ENCODE measurements around the gene SUPT6H. TPM values are rescaled to one million over a fixed set of nuclear protein-coding genes. Genes with fewer than 3 reads are reported as not detected.
A peak's percentile ranks its signal among the peaks of the same experiment; 100 is the strongest.

SUPT6H gene
- total RNA-seq, 1 donor from 2014 or later, result 70.7 TPM

DNA sequence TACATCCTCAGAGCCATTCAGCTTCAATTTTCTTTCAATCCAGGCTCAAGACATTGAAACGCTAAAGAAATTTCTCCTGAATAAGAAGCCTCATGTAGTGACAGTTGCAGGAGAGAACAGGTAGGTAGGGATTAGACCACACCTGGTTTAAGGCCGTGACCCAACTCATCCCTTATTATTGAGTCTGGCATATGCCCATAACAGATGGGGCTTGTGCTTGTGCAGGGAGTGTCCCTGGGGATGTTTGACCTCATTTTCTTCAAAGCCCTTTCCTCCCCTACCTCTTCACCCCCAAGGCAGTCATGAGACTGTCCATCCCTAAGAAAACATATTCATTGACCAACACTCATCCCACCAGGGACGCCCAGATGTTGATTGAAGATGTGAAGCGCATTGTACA is 24.3 kb downstream of the SUPT6H start:
- DNase-seq (ENCODE audit: low spot score) (no peak), ATAC-seq (no peak)
- intact Hi-C loops (cut with DNase I), result no loop called here

DNA sequence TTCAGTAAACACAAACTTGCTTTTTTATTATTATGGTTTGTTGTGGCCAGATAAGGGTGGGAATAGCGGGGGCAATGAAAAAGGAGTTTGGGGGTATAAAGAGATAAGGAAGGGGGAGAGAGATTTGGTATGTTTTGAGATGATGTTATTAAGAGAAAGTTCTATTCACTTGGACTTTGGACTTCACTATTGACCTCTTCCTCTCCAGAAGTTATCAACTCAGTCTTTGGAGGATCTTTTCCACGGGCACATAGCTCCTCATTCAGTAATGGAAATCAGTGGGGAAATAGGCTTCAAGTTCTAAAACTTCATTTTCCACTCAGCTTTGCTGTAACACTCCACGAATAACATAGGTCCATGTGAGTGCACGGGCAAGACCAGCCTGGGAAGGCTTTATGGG is 26.5 kb downstream of the SUPT6H start:
- ATAC-seq, result no peak
- intact Hi-C loops (cut with DNase I), result no loop called here
- DNase-seq (ENCODE audit: low spot score), result no peak

DNA sequence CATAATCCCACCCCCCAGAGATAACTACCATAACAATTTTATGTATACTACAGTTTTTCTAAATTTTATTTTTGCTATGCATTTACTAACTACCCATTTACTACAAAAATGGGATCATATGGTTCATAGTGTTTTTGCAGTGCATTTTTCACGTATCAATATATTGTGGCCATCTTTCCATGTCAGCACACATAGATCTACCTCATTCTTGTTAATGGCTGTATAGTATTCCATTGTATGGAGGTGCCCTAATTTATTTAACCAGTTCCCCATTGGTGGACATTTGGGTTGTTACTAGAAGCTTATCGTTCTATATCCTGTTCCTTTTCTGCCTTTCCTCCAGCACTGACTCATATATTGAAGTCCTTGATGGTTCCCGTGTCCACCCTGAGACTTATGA is 27.0 kb downstream of the SUPT6H start:
- intact Hi-C loops (cut with DNase I), result no loop called here
- ATAC-seq (no peak), DNase-seq (ENCODE audit: low spot score) (no peak)

DNA sequence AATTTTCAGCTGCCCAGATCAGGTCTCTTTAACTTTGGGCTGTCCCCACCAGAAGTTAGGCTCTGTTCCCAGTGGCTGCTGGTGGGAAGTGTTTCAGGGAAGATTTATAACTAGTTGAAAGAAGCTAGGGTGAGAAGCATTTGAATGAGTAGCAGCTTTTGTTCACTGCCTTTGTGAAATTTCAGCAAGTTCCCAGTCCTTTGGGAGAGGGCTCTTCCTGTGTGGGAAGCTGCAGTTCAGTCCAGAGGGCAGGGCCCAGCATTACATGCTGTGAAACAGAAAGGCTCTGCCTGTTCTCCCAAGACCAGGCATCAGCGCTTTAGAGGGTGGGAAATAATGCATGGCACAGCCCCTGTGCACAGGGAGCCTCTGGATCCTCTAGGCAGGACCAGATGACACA is 31.9 kb downstream of the SUPT6H start:
- ATAC-seq, result peak; percentile 46
- no peak for DNase-seq (ENCODE audit: low spot score)
- intact Hi-C loops (cut with DNase I), result no loop called here

DNA sequence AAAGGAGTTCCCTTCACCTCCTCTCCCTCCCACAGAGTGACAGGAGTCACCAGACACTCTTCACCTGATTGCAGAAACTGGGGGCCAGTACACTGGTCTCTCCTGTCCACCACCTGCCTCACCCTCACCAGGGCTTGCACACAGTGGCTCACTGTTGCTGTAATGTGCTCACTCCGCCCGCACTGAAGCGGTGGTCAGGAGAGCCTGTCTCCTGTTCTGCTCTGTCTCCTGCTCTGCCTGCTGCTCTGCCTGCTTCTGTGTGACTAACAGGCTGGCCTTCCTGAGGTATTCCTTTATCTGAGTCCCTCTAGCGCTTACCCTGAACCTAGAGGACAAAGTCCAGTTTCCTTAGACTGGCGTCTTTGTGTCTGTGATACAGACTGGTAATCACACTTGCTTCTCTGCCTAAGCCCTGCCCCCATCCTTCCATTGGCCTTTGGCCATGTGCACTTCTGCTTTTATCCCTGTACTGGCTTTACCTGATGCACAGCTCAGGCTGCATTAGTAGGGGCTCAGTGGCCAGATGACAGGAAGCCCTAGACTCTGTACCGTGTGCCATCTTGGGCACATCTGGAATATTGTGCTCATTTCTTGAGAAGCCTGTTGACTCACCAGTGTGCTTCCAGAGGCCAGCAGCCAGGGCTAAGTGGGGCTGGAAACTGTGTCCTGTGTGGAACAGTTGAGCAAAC is 36.4 kb downstream of the SUPT6H start:
- no peak for DNase-seq (ENCODE audit: low spot score)
- no peak for ATAC-seq
- intact Hi-C loops (cut with DNase I), result no loop called here

DNA sequence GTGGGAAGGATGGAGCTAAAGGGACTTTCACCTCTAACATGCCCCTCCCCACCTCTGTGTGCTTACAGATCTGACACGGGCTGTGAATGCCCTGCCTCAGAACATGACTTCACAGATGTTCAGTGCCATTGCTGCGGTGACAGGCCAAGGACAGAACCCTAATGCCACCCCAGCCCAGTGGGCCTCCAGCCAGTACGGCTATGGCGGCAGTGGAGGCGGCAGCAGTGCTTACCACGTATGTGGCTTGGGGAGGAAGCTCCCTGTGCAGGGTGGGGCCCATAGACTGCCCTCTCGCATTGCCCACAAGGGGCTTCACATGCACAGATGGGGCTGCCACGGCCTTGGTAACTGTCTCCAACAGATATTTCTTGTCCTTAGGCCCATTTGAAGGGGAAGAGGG is 38.3 kb downstream of the SUPT6H start:
- intact Hi-C loops (cut with DNase I), result no loop called here
- DNase-seq (ENCODE audit: low spot score), result no peak
- ATAC-seq, result no peak

DNA sequence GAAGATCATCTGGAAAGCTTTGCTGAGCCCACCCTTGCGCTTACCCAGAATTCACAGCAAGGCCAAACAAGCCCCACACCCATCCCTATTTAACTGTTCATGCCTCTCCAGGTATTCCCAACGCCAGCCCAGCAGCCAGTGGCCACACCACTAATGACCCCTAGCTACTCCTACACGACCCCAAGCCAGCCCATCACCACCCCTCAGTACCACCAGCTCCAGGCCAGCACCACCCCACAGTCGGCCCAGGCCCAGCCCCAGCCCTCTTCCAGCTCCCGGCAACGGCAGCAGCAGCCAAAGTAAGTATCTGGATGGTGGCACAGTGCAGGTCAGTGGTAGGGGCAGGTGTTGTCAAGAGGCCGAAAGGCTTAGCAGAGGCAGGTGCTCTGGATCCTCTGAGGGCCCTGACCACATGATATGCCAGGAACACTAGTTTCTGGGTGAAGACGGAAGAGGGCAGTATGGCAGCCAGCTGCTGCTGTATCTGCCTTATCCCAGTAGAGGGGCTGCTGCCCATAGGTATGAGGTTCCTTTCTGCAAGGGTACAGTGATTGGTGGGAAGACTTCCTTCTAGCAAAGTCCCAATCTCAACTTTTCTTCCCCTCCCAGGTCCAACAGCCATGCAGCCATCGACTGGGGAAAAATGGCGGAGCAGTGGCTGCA is 39.0 kb downstream of the SUPT6H start:
- DNase-seq (ENCODE audit: low spot score) (no peak), ATAC-seq (peak; percentile 10)
- intact Hi-C loops (cut with DNase I), result no loop called here

DNA sequence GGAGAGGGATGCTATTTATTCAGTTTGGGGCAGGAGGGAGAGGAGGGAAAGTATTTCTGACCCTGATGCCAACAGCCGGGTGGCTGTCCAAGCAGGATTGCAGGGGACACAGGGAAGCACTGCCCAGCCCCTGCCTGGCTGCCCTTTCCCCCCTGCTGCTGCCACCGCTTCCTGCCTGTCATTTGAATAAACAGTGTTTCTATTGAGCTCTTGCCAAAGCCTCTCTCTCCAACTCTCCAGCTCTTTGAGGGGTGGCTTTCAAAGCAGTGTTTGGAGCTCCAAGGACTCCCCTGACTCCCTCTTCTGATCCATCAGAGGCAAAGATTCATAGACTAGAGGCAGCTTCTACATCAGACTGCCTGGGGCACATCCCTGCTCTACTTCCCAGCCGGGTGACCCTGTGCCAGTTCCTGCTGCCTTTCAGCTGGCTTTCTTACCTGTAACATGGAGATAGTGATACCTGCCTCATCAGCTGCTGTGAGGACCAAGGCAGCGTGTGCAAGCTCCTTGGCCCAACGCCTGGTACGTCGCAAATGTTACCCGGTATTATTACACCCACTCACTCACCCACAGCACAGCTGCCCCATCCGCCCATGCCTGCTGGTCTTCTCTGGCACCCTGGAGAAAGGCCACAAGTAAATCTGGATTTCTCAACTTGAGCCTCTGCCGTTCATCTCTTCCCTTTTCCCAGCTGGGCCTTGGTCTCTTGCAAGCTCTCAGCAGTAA is 40.2 kb downstream of the SUPT6H start:
- no peak for ATAC-seq
- DNase-seq (ENCODE audit: low spot score), result no peak
- intact Hi-C loops (cut with DNase I), result no loop called here

DNA sequence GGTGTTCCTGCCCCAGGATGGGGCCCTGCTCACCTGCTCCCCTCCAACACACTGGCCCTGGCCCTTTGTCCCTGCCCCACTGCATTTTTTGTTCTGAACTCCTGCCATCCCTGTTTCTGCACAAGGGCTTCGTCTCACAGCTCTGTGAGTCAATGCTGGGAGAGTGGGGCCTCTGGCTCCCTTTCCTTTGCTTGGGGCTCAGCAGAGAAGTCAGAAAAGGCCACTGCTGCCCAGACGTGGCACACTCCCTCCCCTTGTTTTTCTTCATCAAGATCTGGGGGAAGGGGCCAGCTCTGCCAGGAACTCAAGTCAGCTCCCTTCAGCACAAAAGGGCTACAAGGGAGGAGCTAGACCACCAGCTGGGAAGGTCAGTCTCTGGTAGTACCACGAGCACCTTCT is 40.7 kb downstream of the SUPT6H start:
- DNase-seq (ENCODE audit: low spot score) (no peak), ATAC-seq (no peak)
- intact Hi-C loops (cut with DNase I), result no loop called here

DNA sequence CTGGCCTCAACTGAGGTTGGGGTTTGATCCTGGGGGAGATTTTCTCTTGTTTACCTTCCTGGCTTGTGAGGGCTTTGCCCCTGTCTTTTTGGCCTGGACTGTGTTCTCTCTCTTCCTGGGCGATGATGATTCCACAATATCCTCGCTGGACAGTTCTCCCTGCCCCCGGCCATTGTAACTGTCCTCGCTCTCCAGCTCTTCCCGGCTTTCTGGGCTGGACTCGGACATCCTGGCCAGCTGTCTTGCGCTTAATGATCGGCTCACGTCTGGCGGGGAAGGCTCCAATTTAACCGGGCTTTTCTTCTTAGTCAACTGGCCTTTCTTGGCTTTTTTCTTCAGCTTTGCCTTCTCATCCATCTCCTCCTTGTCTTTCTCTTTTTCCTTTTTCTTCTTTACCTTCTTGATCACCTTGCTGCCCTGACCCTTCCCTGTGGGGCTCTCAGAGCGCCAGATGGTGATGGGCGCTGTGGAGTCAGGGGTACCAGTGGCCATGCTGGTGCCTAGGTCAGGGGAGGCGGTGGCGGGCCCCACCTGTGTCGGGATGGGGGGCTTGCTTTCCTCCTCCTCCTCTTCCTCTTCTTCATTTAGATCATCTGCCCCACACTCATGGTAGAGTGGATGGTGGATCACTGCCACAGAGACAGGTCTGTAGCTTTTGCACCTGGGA is 41.7 kb downstream of the SUPT6H start:
- intact Hi-C loops (cut with DNase I), result no loop called here
- ATAC-seq (no peak), DNase-seq (ENCODE audit: low spot score) (no peak)

DNA sequence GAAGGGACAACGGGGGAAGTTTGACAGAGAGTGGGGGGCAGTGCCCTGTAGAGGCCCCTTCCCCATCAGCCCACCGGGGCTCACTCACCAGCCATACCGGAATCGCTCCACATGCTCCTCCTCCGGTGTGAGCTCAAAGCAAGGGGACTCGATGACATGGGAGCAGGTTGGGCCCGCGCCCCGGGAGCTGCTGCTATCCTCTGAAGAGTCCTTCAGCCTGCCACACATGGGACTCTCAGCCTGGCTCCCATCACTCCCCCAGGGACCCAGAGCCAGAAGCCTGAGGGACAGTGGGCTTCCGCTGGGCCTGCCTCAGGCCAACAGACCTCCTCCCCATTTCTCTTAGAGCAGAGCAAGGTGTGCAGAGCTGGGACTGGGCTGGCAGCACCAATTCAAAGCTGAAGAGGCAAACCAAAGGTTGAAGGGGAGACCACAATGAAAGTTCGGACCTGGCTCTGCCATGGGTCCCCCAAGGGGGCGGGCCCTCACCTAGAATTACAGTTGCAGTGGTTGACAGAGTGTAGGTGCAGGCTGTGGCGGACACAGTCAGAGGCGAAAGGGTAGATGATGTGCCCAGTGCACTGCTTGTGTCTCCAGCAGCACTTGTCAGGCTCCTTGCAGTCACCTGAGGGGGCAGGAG is 42.3 kb downstream of the SUPT6H start:
- ATAC-seq (no peak), DNase-seq (ENCODE audit: low spot score) (no peak)
- intact Hi-C loops (cut with DNase I), result no loop called here

DNA sequence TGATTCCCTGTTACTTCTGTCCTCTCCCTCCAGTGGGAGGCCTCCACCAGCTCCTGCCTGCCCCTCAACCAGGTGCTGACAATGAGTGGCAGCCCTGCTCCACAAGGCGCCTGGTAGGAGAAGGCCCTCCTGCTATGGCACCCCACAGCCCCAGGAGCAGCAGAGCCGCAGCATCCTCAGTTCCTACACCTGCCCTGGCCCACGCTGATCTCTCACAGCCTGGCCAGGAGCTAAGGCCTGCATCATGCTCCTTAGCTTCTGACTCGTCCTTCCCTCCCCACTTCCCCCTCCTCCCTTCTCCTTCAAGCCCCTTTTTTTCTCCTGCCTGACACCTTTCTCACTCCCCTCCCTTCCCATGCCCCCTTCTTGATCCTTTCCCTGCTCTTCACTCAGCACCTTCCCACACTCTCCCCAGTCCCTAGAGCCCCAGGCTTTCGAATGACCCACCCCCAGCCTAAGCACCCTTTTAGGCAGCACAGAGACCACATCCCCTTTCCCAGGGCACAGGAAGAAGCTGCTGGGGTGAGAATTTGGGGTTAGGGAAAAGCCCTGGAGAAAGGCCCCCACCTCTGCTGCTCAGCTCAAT is 43.2 kb downstream of the SUPT6H start:
- DNase-seq (ENCODE audit: low spot score) (no peak), ATAC-seq (no peak)
- intact Hi-C loops (cut with DNase I), result no loop called here

DNA sequence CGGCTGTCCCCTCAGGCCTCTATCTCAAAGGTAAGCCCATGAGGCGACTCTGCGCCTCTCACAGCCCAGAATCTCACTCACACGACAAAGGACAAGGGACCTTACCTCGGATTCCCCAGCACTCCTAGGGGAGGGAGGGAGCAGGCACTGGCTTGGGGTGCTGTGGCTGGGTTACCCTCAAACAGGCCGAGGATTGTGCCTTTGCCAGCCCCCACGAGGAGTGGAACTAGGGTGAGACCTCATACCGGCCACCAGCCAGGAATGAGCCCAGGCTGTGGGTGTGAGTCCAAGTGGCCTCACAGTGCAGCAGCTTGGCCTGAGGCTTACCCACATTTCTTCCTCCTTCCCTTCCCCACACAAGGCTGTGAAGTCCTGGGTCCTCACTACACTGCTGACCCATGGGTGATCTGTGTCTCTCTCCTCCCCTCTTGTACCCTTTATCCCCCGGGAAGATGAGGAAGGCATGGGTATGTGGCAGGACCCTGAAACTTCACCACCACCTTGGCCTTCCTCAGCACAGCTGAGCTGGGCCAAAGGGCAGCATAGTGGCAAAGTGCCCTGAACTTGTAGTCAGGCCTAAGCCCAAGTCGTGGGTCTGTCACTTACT is 43.8 kb downstream of the SUPT6H start:
- ATAC-seq (no peak), DNase-seq (ENCODE audit: low spot score) (no peak)
- intact Hi-C loops (cut with DNase I), result no loop called here

DNA sequence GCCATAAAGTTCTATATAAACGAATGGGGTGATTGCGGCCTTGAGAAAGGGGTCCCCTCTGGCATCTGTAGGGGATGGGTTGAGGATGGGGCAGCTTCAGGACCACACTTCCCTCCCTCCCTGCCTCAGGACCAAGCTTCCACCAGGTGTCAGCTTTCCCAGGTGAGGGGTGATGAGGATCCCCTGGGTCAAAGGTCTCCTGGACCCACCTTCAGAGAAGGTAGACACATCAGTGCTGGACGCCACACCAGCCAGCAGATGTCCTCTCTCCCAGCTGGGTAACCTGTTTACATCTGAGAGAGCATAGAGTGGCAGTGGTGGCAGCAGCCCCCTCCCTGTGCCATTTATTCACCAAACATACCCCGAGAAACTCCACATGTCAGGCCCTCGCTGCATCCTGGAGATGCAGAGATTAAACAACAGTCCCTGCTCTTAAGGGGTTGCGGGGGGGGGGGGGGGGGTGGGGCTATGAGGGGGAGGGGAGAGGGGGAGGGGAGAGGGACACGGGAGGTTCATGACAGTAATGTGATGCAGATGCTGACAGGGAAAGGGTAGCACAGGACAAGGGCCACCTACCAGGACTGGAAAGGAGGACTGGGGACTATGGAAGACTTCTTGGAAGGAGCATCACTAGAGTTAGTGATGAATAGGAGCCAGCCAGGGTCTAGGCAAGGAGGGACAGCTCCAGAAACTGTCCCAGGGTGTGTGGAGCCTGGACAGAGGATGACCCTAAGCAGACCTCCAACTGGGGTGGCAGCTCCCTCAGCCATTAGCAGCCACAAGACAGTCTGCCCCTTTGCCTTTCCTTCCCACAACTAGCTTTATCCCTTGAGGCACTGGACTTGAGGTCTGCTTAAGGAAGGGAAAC is 44.7 kb downstream of the SUPT6H start:
- intact Hi-C loops (cut with DNase I), result no loop called here
- ATAC-seq, result no peak
- no peak for DNase-seq (ENCODE audit: low spot score)

DNA sequence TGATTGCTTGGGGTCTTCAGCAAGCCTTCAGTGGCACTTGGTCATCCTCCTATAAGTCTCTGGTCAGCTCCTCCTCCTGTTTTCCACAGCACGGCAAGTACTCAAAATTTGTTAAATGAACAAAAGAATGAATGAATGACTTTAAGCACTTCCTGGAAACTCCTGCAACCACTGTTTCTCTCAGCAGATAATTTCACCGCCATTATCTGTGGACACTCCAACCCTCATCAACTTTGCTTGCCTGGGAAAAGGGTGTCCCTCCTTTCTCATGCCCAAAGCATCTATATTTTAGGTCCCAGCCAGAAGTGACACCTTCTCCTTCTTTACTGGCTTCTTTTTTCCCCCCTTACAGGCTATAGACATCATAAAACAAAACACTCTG is 45.3 kb downstream of the SUPT6H start:
- ATAC-seq (no peak), DNase-seq (ENCODE audit: low spot score) (no peak)
- intact Hi-C loops (cut with DNase I), result no loop called here

DNA sequence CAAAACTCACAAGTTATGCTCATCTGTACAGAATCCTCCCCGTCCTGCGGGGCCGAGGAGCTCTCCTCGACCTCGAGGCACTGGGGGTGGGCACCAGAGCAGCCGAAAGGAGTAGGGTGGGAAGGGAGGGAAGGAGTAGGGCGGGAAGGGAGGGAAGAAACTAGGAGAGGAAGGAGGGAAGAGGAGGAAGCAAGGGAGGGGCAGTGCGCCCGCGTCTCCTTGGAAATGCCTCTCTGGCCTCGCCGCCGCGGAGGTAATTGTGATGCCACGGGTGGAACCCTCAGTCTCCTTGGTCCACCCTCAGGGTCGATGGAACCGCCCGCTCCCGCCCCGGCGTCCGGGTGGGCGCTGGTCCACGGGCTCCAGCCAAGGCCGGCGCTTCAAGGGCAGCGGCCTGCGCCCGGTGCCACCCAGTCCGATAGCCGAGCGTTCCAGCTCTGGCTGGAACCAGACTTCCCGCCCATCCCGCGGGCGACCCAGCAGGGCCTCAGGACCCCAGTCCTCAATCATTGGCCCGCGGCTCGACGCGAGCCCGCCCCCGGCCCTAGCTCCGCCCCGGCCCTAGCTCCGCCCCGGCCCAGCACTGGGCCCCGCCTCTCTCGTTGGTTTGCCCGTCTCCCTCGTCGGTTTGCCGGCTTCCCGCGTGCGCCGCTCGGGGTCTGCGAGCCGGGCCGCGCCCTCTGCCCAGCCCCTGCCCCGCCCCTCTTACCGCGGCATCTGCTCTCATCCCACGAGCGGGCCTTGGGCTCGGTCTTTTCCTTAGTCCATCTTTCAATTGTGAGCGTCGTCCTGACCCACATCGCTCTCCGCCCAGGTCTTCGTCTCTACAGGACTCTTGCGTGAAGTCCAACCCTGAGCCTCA is 49.1 kb downstream of the SUPT6H start:
- DNase-seq (ENCODE audit: low spot score), result peak; percentile 95
- peak; percentile 94 for ATAC-seq
- intact Hi-C loops (cut with DNase I), result no loop called here

DNA sequence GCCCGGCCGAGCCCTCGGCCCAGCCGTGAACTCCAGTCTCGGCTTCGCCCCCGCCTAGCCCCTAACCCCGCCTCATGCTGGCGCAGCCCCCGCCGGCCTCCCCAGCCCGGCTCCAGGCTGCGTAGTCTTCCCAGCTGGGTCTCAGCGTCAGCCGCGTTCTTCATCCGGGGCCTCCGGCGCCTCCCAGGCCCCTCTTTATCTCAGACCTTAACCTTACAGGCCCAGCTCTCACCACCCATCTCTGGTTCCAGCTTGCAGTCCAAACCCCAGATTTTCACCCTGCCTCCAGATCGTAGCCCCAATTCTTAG is 49.7 kb downstream of the SUPT6H start, which contains the start of gene PROCA1:
Gene PROCA1, minus strand, starts transcription at position 166 of the 309 bp plus-strand sequence. CDS start 228 bp downstream, outside the sequence.
- DNase-seq (ENCODE audit: low spot score) (no peak), ATAC-seq (peak; percentile 44)
- intact Hi-C loops (cut with DNase I), result no loop called here

Data from sciatic nerve (tissue), 2 donors.